Measurements from ENCODE around the gene MAPK10.

MAPK10 gene

GRCh38 chr4:86272669-86273068 is 87.2 kb downstream of the MAPK10 start:
- DNase-seq, result no peak

- DNase-seq, result no peak
Measured at GRCh38 chr4:86271057-86271456, 88.8 kb downstream of the MAPK10 start.

GRCh38 chr4:86269354-86269753 is 90.5 kb downstream of the MAPK10 start:
- no peak for DNase-seq

GRCh38 chr4:86264241-86264640 is 95.6 kb downstream of the MAPK10 start:
- no peak for DNase-seq

- DNase-seq, result no peak
Measured at GRCh38 chr4:86261636-86262035, 98.2 kb downstream of the MAPK10 start.

- no peak for DNase-seq
Measured at GRCh38 chr4:86256086-86256485, 103.8 kb downstream of the MAPK10 start.

- DNase-seq, result no peak
Measured at GRCh38 chr4:86250619-86251018, 109.2 kb downstream of the MAPK10 start.

- no peak for DNase-seq
Measured at GRCh38 chr4:86250006-86250405, 109.8 kb downstream of the MAPK10 start.

GRCh38 chr4:86249074-86249473 is 110.8 kb downstream of the MAPK10 start:
- DNase-seq, result no peak

- no peak for DNase-seq
Measured at GRCh38 chr4:86247906-86248305, 111.9 kb downstream of the MAPK10 start.

- DNase-seq, result no peak
Measured at GRCh38 chr4:86247320-86247719, 112.5 kb downstream of the MAPK10 start.

GRCh38 chr4:86243750-86244149 is 116.1 kb downstream of the MAPK10 start:
- DNase-seq, result no peak

- DNase-seq, result no peak
Measured at GRCh38 chr4:86242677-86243076, 117.2 kb downstream of the MAPK10 start.

GRCh38 chr4:86235549-86235948 is 124.3 kb downstream of the MAPK10 start:
- DNase-seq, result no peak

GRCh38 chr4:86233681-86234080 is 126.2 kb downstream of the MAPK10 start:
- DNase-seq, result no peak

GRCh38 chr4:86233090-86233489 is 126.8 kb downstream of the MAPK10 start:
- no peak for DNase-seq

GRCh38 chr4:86223472-86223871 is 136.4 kb downstream of the MAPK10 start:
- DNase-seq, result no peak

GRCh38 chr4:86221002-86221401 is 138.9 kb downstream of the MAPK10 start:
- DNase-seq, result no peak

GRCh38 chr4:86220121-86220520 is 139.7 kb downstream of the MAPK10 start:
- DNase-seq, result no peak

GRCh38 chr4:86218746-86219473 is 140.9 kb downstream of the MAPK10 start:
- DNase-seq, result no peak

GRCh38 chr4:86203176-86203575 is 156.7 kb downstream of the MAPK10 start:
- no peak for DNase-seq

GRCh38 chr4:86185659-86186058 is 174.2 kb downstream of the MAPK10 start:
- DNase-seq, result no peak

GRCh38 chr4:86184901-86185285 is 175.0 kb downstream of the MAPK10 start:
- no peak for DNase-seq

GRCh38 chr4:86184216-86184900 is 175.5 kb downstream of the MAPK10 start:
- no peak for DNase-seq

GRCh38 chr4:86181585-86181984 is 178.3 kb downstream of the MAPK10 start:
- DNase-seq, result no peak
